Tongue (tissue), 2 donors: ENCODE measurements around the gene SFSWAP. TPM values are rescaled to one million over a fixed set of nuclear protein-coding genes. Genes with fewer than 3 reads are reported as not detected.
"Not testable (repeated sequence)": the region's sequence is repeated elsewhere in the genome, so short reads cannot be mapped to it uniquely, and the experiment has no call there.

Experiments
- DNase-seq: peaks from one replicate; pipeline ENCODE4 v3.0.0-alpha.2; 2015
- total RNA-seq: library from RNA; depleted of rRNA; stranded (reverse); fragments of >200 nt; gene quantifications from one replicate; pipeline ENCODE4 v1.2.3, GENCODE V29; 2014

SFSWAP gene
- total RNA-seq, 1 donor from 2014 or later = 34.5 TPM

DNA sequence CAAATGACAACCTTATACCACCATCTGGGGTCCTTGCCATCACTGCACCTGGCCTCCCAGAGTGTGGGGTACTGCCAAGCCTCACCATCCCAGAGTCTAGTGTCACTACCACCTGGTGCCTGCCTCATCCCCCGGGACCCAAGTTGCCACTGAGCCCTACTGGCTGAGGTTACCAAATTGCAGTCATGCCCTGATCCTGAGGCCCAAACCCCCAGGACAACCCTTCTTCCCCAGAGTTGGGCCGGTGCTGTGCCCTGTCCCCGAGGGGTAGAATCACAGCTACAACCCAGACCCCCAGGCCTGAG lies 8.4 kb upstream of the SFSWAP start:
- DNase-seq = no peak

DNA sequence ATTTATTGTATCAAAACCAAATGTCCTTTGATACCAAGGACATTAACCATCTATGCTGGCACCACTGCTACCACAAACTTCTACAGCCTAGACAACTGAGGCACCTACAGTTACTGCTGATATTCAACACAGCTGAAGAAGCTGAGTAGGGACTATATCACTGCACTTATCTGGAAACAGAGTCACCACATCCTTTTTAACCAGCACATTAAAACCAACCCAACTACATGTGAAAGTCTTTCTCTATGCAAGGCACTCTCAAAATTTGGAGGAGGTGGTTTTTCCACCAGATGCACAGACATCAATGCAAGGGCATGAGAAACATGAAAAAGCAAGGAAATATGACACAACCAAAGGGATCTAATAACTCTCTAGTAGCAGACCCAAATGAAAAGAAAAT lies 7.7 kb upstream of the SFSWAP start:
- DNase-seq = no peak

DNA sequence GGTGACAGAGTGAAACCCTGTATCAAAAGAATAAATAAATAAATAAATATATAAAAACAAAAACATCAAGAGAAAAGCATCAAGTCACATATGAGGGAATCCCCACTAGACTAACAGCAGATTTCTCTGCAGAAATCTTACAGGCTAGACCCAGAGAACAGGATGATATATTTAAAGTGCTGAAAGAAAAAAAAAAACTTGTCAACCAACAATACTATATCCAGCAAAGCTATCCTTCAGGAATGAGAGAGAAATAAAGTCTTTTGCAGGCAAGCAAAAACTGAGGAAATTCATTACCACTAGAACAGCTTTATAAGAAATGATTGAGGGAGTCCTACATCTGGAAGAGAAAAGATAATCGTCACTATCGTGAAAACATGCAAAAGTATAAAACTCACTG lies 6.4 kb upstream of the SFSWAP start:
- no peak for DNase-seq

DNA sequence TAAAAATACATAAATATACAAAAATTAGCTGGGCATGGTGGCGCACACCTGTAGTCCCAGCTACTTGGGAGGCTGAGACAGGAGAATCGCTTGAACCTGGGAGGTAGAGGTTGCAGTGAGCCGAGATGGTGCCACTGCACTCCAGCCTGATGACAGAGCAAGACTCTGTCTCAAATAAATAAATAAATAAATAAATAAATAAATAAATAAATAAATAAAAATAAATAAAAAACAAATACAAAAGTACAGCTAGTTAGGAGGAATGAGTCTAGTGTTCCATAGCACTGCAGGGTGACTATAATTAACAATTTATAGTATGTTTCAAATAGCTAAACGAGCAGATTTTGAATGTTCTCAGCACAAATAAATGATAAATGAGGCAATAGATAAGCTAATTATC lies 4.2 kb upstream of the SFSWAP start:
- DNase-seq = not testable (repeated sequence)

DNA sequence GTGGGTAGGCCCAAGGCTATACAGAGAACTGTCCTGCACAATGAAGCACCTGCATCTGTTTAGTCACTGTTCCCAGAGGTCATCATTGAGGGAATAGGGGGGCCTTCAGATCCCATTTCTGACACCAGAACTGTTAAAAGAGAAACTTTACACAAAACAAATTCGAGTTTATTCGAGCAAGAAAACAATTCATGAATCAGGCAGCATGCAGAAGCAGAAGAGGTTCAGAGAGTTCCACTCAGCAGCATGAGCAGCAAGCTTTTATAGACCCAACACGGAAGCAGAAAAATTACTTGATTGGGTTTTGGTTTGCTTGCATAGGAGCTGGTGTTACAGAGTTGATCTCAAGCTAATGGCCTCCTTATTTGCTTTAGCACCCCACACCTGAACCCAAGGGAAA lies 1.7 kb upstream of the SFSWAP start:
- no peak for DNase-seq

DNA sequence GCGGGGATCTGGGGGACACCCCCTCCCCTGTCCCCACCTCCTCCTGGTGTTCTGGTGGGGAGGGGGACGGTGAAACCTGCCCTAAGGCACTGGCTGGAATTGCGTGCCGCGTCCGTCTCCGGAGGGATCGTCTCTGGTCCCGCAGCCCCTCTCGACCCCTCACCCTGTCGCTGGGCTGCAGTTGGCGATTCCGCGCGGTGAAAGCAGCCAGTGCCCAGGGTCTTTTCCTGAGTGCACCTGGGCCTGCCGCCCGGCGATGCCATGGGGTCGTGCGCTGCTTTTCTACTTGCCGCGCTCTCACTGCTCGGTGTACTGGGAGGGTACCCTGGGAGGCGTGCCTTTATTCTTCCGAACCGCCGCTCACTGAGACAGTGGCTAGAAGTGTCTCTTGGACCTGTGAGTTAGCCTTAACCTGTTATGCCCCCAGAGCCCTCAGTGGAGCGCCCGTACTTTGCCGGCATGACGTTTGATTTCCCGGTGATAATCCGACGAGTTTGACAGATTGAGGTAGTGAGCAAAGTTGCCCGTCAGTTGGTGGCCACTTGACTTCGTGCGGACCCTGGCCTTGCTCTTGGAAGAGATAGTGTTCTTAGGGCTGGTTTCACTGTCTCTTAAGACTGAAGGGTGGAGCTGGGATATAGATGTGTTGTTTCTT lies 788 bp downstream of the SFSWAP start:
- no peak for DNase-seq

DNA sequence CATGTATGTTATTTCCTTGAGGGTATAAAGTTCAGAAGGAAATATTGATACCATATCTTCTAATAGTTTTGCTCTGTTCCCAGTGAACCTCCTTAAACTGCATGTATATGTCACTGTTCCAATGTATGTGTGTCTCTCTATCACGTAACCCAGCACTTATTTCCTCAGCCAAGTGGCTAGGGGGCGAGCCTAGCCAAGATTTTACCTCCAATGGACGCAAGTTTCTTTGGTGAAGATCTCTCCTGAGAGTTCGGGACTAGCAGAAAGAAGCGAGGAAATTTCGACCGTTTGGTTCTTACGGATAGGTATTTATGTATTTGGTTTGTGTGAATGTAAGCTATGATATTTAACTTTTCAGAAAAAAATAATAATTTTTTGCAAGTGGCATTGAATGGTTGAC lies 2.5 kb downstream of the SFSWAP start:
- no peak for DNase-seq

DNA sequence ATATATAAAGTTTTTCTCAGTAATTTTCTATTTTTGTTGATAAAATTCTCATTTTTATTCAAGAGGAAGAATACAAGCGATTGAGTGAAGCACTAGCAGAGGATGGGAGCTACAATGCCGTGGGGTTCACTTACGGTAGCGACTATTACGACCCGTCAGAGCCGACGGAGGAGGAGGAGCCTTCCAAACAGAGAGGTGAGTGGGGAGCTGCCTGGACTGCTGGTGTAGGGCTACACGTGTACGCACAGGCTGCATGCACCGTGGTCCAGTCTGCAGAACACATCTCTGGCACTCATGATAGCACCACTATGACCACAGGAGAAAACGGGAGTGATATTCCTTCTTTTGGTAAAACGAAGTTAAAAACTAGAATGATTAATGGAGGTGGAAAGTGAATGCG lies 3.9 kb downstream of the SFSWAP start:
- no peak for DNase-seq

DNA sequence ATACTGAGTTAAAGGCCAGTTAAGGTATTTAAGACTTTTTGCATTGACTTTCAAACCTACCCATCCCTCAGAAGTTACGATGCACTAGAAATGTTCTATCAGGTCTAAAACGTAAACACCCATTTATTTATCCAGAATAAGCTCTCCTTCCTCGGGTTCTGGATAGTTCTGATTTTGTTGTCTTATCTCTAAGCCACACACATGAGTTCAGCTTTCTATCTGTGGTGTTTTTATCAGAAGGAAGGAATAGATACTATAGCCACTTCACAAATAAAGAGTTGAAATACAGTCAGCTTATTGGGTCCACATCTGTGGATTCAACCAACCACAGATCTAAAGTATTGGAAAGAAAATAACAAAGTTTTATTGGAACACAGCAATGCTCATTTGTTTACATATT lies 5.4 kb downstream of the SFSWAP start:
- no peak for DNase-seq

DNA sequence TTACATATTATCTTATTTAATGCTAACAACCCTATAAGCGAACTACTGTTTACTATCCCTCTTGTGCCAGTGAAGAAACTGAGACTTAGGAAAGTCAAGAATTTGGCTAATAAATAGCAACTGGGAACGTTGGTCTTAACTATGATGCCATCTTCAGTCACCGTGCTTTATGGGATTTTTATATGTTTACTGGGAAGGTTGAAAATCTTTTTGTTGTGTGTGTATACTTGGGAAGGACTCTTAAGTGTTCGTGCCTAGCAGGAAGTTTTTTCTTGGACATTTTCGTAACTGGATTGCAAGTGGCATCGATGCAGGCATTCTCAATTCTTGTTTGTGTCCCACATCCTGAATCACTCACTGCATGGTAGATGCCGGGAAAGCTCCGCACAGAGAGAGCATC lies 9.4 kb downstream of the SFSWAP start:
- no peak for DNase-seq

DNA sequence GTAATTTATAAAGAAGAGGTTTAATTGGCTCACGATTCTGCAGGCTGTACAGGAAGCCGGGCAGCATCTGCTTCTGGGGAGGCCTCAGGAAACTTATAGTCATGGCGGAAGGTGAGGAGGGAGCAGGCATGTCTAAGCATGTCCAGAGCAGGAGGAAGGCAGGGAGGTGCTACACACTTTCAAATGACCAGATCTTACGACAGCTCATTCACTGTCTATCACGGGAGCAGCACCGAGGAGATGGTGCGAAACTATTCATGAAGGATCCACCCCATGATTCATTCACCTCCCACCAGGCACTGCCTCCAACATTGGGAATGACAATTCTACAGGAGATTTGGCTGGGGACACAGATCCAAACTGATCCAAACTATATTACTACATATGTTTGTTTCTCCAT lies 10.0 kb downstream of the SFSWAP start:
- no peak for DNase-seq

DNA sequence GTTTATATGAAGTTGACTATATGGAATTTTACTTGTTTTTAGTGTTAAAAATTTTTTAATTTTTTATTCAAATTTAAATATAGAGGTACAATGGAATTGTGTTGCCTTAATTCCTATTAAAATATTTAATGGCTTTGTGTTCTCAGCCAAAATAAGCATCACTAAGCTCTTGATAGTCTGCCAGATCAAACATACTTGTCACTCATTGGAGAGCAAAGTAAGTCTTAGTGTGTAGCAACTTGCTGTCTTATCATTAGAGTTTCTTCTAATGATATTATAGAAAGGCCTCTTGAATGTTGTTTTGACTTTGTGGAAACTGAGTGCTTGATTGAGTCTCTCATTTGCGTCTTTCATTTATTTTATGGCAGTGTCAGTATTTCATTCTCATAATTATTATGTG lies 10.7 kb downstream of the SFSWAP start:
- no peak for DNase-seq

DNA sequence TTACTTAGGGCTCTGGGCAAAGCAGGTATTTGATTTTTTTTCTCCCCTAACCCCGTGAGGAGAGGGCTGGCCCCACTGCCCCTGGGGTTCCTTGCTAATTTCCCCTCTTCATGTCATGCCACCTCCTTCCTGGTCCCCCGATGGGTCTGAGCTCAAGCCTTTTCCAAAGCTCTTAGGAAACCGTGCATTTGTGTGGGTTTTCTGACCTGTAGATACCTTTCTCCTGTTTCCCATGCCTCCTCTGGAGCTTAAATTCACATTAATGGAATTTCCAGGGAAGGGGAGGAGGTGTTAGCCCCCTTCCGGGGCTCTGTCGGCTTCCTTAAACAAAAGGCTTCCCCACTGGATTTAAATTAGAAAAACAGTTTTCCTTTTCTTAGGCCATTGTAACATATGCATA lies 12.6 kb downstream of the SFSWAP start:
- DNase-seq = no peak

DNA sequence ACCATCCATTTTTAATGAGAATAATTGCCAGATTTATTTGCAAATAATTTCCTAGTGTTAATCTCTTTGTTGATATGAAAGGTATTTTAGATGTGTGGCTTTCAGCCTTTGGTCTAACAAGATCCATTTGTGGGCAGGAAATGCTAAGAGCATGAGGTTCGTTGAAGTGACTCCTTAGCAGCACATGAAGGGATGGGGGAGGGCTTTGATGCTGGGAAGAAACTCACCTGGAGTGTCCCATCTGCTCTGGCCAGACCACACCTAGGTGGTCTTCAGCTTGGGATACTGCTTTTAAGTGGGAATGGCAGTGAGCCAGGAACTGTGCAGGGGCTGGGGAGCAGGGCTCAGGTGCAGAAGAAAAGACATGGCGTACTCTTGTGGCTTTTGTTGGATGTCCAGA lies 13.6 kb downstream of the SFSWAP start:
- no peak for DNase-seq

DNA sequence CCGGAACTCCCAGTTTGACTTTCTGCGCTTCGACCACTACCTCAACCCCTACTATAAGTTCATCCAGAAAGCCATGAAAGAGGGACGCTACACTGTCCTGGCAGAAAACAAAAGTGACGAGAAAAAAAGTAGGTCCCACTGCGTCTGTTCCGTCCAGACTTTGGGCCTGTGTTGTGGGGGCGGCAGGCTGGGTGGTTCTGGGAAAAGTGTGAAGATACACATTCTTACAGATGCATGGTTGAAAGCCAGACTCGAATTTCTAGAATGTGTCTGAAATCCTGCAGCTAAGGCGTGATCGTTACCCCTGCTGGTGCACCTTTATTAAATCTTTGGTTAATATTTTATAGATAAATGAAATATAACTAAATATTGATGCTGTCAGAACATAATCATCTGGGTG lies 14.6 kb downstream of the SFSWAP start:
- no peak for DNase-seq

DNA sequence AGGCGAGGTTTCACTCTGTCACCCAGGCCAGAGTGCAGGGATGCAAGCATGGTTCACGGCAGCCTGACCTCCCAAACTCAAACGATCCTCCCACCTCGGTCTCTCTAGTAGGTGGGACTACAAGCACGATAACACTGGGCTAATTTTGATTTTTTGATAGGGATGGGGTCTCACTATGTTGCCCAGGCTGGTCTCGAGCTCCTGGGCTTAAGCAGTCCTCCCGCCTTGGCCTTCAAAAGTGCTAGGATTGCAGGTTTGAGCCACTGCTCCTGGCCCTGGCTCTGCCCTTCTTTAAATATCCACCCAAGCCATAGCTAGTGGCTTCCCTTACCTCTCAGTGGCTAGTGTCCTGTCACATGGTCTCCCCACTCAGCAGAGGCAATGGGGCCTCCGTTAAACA lies 17.8 kb downstream of the SFSWAP start:
- DNase-seq = no peak

DNA sequence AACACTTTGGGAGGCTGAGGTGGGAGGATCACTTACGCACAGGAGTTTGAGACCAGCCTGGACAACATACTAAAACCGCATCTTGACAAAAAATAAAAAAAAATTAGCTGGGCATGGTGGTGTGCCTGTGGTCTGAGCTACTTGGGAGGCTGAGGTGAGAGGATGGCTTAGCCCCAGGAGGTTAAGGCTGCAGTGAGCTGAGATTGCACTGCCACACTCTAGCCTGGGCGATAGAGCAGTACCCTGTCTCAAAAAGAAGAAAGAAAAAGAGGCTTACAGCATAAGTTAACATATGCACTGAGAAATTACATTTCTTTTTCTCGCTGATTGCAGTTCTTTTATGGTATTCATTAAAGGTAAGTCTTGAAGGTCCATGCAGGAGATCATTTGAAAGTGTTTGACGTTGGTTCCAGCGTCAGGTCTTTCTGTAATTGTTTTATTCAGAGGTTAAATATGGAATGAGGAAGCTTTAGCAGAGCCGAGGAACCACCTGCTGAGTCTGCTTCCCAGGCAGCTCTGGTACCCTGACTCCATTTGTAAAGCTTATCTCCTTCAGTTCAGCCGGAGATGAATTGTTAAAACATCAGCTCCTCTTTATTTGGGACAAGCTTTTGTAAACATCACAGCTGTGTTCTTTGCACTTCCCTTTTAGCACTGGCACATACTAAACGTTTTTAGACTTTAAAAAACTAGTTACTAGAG lies 18.5 kb downstream of the SFSWAP start:
- DNase-seq = no peak

DNA sequence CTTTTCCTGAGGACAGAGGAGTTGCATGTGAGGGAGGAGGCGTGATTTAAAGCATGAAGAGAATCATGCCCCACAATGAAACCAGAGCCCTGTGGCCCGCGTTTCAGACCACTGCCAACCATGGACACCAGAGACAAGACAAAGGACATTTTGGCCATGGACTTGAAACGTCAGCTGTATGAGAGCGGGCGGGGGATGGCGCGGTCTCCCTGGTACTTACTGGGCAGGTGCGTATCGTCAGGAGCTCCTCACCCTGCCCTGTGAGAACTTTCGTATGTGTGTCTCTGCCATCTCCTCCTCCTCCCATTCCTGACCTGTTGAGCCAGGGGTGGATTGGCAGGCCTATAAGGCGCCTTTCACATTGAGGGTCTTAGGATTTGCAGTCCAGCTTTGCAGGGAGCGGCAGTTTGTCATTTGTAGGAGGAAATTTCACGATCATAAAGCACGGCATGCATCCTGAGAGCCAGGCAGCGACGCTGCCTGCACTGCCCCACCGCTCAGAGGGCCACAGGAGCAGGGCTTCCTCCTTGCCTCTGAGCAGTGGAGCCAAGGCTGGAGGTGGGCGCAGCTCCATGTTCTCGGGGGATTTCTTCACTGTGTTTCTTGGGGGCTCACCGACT lies 22.2 kb downstream of the SFSWAP start:
- DNase-seq = no peak

DNA sequence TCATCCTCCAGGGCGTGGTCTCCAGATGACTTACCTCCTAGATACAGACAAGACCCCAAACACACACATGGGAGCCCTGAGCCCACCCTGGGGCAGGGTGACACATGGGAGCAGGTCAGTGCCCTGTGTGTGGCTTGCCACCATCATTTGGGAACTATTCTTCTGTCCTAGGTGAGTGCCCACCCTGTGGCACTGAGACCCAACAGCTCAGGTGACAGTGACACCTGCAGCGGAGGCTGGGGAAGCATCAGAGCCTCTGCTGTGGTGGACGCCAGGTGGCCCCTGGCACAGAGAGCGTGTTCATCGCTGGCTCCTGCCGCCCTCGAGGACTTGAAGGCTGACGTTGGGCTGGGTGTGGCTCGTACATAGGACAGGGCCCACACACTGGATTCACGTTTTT lies 23.0 kb downstream of the SFSWAP start:
- DNase-seq = no peak

DNA sequence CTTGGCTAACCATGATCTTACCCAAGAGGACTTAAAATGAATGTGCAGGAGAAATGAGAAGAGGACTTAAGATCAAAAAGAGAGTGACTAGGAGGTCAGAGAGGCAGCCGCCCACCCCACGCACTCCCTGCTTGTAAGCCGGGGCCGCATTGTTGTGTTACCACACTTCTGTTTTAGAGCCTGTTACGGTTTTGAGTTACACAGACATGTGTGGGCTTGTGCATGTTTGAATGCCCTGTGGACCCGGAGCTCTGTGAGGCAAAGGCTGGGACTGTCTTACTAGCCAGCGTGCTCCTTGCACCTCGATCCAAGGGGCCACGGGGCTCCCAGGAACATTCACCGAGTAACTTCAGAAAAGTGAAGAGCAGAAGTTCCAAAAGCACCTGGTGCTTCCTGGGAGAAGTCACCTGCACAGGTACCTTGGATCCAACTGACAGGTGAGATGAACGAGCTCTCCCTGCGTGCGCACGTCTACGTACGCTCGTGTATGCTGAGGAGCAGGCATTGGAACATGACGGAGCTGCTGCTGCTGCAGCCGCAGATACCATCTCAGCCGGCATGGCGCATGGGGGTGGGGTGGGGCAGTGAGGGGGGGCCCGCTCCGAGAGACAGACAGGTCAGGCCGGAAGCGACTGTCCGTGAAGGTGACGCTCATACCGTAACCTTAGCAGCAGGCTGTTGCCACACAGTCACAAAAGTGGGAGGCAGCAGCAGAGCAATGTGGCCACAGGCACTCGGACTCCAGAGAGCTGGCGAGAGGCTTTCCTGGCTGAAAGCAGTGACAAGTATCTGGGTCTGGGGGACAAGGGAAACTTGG lies 23.7 kb downstream of the SFSWAP start:
- DNase-seq = no peak

DNA sequence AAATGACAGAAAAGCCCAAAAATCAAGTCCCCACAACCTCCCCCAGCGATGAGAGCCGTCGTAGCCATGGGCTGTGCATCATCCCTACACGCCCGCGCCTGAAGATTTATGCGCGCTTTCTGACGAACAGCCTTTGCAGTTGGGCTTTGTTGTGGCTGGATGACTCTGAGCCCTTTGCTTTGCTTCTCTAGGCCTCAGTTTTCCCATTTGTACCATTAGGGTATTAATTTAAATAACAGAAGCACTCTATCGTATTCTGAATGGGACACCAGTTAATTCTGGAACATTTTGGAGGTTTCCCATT lies 24.2 kb downstream of the SFSWAP start:
- no peak for DNase-seq

DNA sequence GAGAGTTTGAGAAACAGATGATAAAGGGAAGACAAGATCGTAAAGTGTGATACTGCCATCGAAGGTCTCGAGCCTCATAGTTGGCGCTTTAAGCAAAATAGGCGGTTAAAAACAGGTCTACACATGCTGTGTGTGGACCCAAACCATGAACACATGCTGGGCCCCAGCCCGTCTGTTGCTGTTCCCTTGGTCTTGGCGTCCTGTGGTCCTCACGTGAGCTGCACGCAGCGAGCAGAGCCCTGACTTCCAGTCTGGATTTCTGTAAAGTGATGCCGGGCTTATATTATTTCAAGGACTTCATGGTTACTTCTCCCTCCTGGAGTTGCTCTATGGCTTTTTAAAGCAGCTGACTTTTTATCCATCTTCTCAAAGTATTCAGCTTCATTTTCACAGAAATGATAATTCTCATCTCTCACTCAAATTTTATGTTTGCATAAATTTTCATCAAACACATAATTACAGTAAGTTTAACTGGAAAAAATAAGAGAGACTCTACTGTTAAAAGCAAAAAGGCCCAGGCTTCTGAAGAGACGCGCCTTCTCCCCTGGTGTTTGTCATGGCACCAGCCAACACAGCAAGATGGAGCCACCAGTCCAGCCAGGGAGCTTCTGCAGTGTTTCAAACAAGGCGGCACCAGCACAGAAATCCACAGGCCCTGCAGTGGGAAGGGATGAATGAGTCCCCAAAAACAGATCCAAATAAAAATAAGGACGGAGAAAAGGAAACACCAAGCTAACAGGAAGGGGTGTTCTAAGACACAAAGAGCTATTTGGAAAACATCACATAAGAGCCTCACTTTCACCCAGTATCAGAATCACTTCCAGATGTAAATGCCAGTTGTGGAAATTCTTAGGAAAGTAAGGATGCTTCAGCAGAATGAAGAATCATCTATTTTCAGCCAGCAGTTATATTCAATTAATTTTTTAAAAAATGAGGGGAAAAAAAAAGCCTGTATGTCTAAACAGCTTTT lies 24.9 kb downstream of the SFSWAP start:
- no peak for DNase-seq
